Posterior cingulate gyrus (tissue), 11 donors: ENCODE measurements around the gene C1orf116.

Experiments used
- DNase-seq, 10 donors: peaks; one replicate each; pipeline versions ENCODE4 v3.0.0 to v3.0.0-alpha.2; 2020 to 2021; ENCODE audit warnings: mixed read lengths in 3 of 10
- intact Hi-C: fragments of 100-400 bp; cut with DNase I; formaldehyde crosslinking; loops from one replicate; pipeline ENCODE4 v1.15.1; 2023

C1orf116 gene

GRCh38 chr1:207021876-207022596 lies 10.5 kb downstream of the C1orf116 start:
- DNase-seq: no peak

GRCh38 chr1:207021139-207021861 lies 11.3 kb downstream of the C1orf116 start:
- intact Hi-C loops: no loop called here
- DNase-seq: peak in 1 of 10 donors; percentile 23

More at GRCh38 chr1:207021876-207022596, 10.5 kb downstream of the C1orf116 start:
- intact Hi-C loops: no loop called here

- DNase-seq: no peak
- intact Hi-C loops: no loop called here
Observed at GRCh38 chr1:207020709-207021107, 11.8 kb downstream of the C1orf116 start.

- no peak for DNase-seq
- intact Hi-C loops: no loop called here
Observed at GRCh38 chr1:207020065-207020708, 12.4 kb downstream of the C1orf116 start.

GRCh38 chr1:207019661-207020060 lies 12.9 kb downstream of the C1orf116 start:
- no peak for DNase-seq
- intact Hi-C loops: no loop called here

GRCh38 chr1:207019161-207019560 lies 13.4 kb downstream of the C1orf116 start:
- intact Hi-C loops: no loop called here
- no peak for DNase-seq

GRCh38 chr1:207018707-207019106 lies 13.8 kb downstream of the C1orf116 start:
- DNase-seq: no peak
- intact Hi-C loops: no loop called here

GRCh38 chr1:207017615-207018559 lies 14.7 kb downstream of the C1orf116 start:
- peak in 3 of 10 donors; percentile 21 to 27 (median 24) for DNase-seq
- intact Hi-C loops: no loop called here

- no peak for DNase-seq
- intact Hi-C loops: no loop called here
Observed at GRCh38 chr1:207015791-207016190, 16.8 kb downstream of the C1orf116 start.

GRCh38 chr1:207014728-207015127 lies 17.8 kb downstream of the C1orf116 start:
- intact Hi-C loops: no loop called here
- no peak for DNase-seq

- DNase-seq: no peak
- intact Hi-C loops: no loop called here
Observed at GRCh38 chr1:207013321-207014085, 19.1 kb downstream of the C1orf116 start.

GRCh38 chr1:207010726-207011125 lies 21.8 kb downstream of the C1orf116 start:
- DNase-seq: no peak
- intact Hi-C loops: no loop called here

GRCh38 chr1:207009945-207010344 lies 22.6 kb downstream of the C1orf116 start:
- intact Hi-C loops: no loop called here
- no peak for DNase-seq

GRCh38 chr1:207009182-207009850 lies 23.2 kb downstream of the C1orf116 start:
- intact Hi-C loops: no loop called here
- no peak for DNase-seq

GRCh38 chr1:207007352-207008033 lies 25.1 kb downstream of the C1orf116 start:
- intact Hi-C loops: no loop called here
- DNase-seq: no peak

GRCh38 chr1:207006914-207007313 lies 25.6 kb downstream of the C1orf116 start:
- no peak for DNase-seq
- intact Hi-C loops: no loop called here

- DNase-seq: no peak
- intact Hi-C loops: no loop called here
Observed at GRCh38 chr1:207006083-207006482, 26.5 kb downstream of the C1orf116 start.
